GM12878 (cell line): Measurements from ENCODE around the gene NHEJ1. TPM values are rescaled to one million over a fixed set of nuclear protein-coding genes. Genes with fewer than 3 reads are reported as not detected.
A peak's percentile ranks its signal among the peaks of the same experiment; 100 is the strongest.

Source experiments
- ATAC-seq: fragments of 200-7000 bp; cut with Tn5 transposase; 3 replicates; pipeline ENCODE4 v1.9.1; 2020; ENCODE audit warnings: mild to moderate bottlenecking, moderate library complexity
- BruUV-seq: library from RNA; stranded (reverse); fragments of 400-500 nt; replicated peaks from 2 replicates; lab custom pipeline; 2021; lab: Mats Ljungman, UMichigan
- CTCF ChIA-PET: fragments of 300-600 bp; sonication (Branson Sonifier 250); formaldehyde crosslinking; extraction: SDS; loops from one replicate; lab custom pipeline; 2021; ENCODE audit warnings: inconsistent platforms; lab: Yijun Ruan, JAX
- POLR2A ChIA-PET: fragments of 350-600 bp; formaldehyde crosslinking; extraction: SDS; loops from one replicate; lab custom pipeline; 2021; ENCODE audit warnings: inconsistent platforms; lab: Charles Lee
- RAD21 ChIA-PET: fragments of 300-600 bp; sonication (Branson Sonifier 250); formaldehyde crosslinking; loops from one replicate; lab custom pipeline; 2023; ENCODE audit warnings: antibody characterized with exemption; ENCODE audit not compliant: unreplicated experiment; lab: Charles Lee
- SMC1A ChIA-PET: fragments of 300-600 bp; sonication (Branson Sonifier 250); formaldehyde crosslinking; loops from one replicate; lab custom pipeline; 2023; ENCODE audit not compliant: unreplicated experiment, uncharacterized antibody; lab: Charles Lee
- DNase-seq: peaks from one replicate; pipeline ENCODE4 v3.0.0-alpha.2; 2011; ENCODE audit warnings: low read depth, low spot score
- FAIRE-seq: peaks from 3 replicates; lab custom pipeline; 2011; peaks lifted over from hg19 to GRCh38; lab: Jason Lieb, UNC
- H2AFZ ChIP-seq: 2 replicates; pipeline ENCODE4 v1.6.0; 2011; ENCODE audit warnings: low read depth, low read length, control low read depth; ENCODE audit not compliant: control insufficient read depth
- H3K27ac ChIP-seq: 2 replicates; pipeline ENCODE4 v1.5.1; 2011; ENCODE audit warnings: control low read depth; ENCODE audit not compliant: control insufficient read depth, insufficient read depth
- H3K27me3 ChIP-seq, 2 experiments: replicated peaks in 1 of 2; 2 replicates each; pipeline versions ENCODE4 v1.6.0 to v1.6.1; 2011; ENCODE audit warnings: low read length in 1 of 2; ENCODE audit not compliant: control insufficient read depth in 2 of 2, insufficient read depth in 2 of 2
- H3K36me3 ChIP-seq, 2 experiments: 2 replicates each; pipeline ENCODE4 v1.5.1; 2011; ENCODE audit warnings: low read length in 1 of 2; ENCODE audit not compliant: control insufficient read depth in 2 of 2, insufficient read depth in 2 of 2
- H3K4me1 ChIP-seq: 2 replicates; pipeline ENCODE4 v1.6.1; 2011; ENCODE audit warnings: mild to moderate bottlenecking, low read length, moderate library complexity, mixed read lengths; ENCODE audit not compliant: control insufficient read depth, insufficient read depth
- H3K4me2 ChIP-seq: 2 replicates; pipeline ENCODE4 v1.6.0; 2011; ENCODE audit warnings: control low read depth; ENCODE audit not compliant: control insufficient read depth, insufficient read depth
- H3K4me3 ChIP-seq: fragments of 200-600 bp; sonication (generic); 2 replicates; pipeline ENCODE4 v1.5.1; 2016
- H3K79me2 ChIP-seq: 2 replicates; pipeline ENCODE4 v1.6.0; 2011; ENCODE audit warnings: low read length; ENCODE audit not compliant: control insufficient read depth, insufficient read depth
- H3K9ac ChIP-seq: 2 replicates; pipeline ENCODE4 v1.8.0; 2011; ENCODE audit warnings: low read length, control low read depth, mixed read lengths; ENCODE audit not compliant: control insufficient read depth, insufficient read depth
- H3K9me3 ChIP-seq: replicated peaks from 3 replicates; pipeline ENCODE4 v1.5.1; 2011; ENCODE audit warnings: mild to moderate bottlenecking, low read length; ENCODE audit not compliant: control insufficient read depth, insufficient read depth
- H4K20me1 ChIP-seq: 2 replicates; pipeline ENCODE4 v1.6.0; 2011; ENCODE audit not compliant: control insufficient read depth, insufficient read depth
- ATF2 ChIP-seq: IDR thresholded peaks from 2 replicates; pipeline ENCODE4 v1.6.1; 2012; ENCODE audit warnings: low read length, inconsistent platforms
- ATF7 ChIP-seq: fragments of 450-650 bp; IDR thresholded peaks from 2 replicates; pipeline ENCODE4 v1.6.1; 2016; ENCODE audit warnings: low read depth, mild to moderate bottlenecking
- BMI1 ChIP-seq: fragments of 450-650 bp; IDR thresholded peaks from 2 replicates; pipeline ENCODE4 v1.6.1; 2016; ENCODE audit warnings: mild to moderate bottlenecking, moderate library complexity, borderline replicate concordance
- CHD1 ChIP-seq: IDR thresholded peaks from 2 replicates; pipeline ENCODE4 v1.6.1; 2012; ENCODE audit warnings: low read depth, low read length, improper control_type of control experiment
- DPF2 ChIP-seq: fragments of 450-650 bp; IDR thresholded peaks from 2 replicates; pipeline ENCODE4 v1.6.1; 2017; ENCODE audit warnings: mild to moderate bottlenecking
- GABPA ChIP-seq: IDR thresholded peaks from 2 replicates; pipeline ENCODE4 v1.6.1; 2014; ENCODE audit warnings: antibody characterized with exemption, low read depth, mild to moderate bottlenecking, inconsistent platforms
- MAX ChIP-seq: IDR thresholded peaks from 2 replicates; pipeline ENCODE4 v1.6.1; 2012; ENCODE audit warnings: low read depth, low read length, improper control_type of control experiment
- MLLT1 ChIP-seq: fragments of 450-650 bp; IDR thresholded peaks from 2 replicates; pipeline ENCODE4 v1.6.1; 2016; ENCODE audit warnings: mild to moderate bottlenecking
- MYB ChIP-seq: fragments of 150-350 bp; IDR thresholded peaks from 2 replicates; pipeline ENCODE4 v1.6.1; 2014; ENCODE audit warnings: mild to moderate bottlenecking, low read depth, low read length, borderline replicate concordance
- PAX5 ChIP-seq: IDR thresholded peaks from 2 replicates; pipeline ENCODE4 v1.6.1; 2011; ENCODE audit warnings: low read depth, low read length, borderline replicate concordance
- RAD21 ChIP-seq: IDR thresholded peaks from 2 replicates; pipeline ENCODE4 v1.6.1; 2011; ENCODE audit warnings: mild to moderate bottlenecking, low read depth, low read length, moderate library complexity; ENCODE audit not compliant: insufficient read depth
- SMARCA5 ChIP-seq: fragments of 450-650 bp; IDR thresholded peaks from 2 replicates; pipeline ENCODE4 v1.6.1; 2017; ENCODE audit warnings: mild to moderate bottlenecking
- SREBF2 ChIP-seq: IDR thresholded peaks from 2 replicates; pipeline ENCODE4 v1.6.1; 2012; ENCODE audit warnings: mild to moderate bottlenecking, low read length
- ZBED1 ChIP-seq: IDR thresholded peaks from 2 replicates; pipeline ENCODE4 v1.6.1; 2016; ENCODE audit warnings: borderline replicate concordance
- ZNF207 ChIP-seq: fragments of 450-650 bp; IDR thresholded peaks from 2 replicates; pipeline ENCODE4 v1.6.1; 2014; ENCODE audit warnings: antibody characterized with exemption, mild to moderate bottlenecking, borderline replicate concordance
- ZNF687 ChIP-seq: fragments of 450-650 bp; IDR thresholded peaks from 2 replicates; pipeline ENCODE4 v1.6.1; 2017; ENCODE audit warnings: mild to moderate bottlenecking, moderate library complexity
- WGBS: methylation state at CpG from one replicate; pipeline ENCODE4 v1.1.6; 2016; ENCODE audit warnings: low lambda C conversion rate; ENCODE audit not compliant: insufficient replicate concordance, insufficient coverage; ENCODE audit errors: missing lambda C conversion rate; 5-methylcytosine and 5-hydroxymethylcytosine counted together
- in situ Hi-C: fragments of 300-500 bp; cut with MboI; formaldehyde crosslinking; loops from 9 replicates; pipeline ENCODE4 v1.14.3; 2018; ENCODE audit warnings: mixed read lengths
- intact Hi-C: fragments of 100-400 bp; cut with micrococcal nuclease; formaldehyde crosslinking; loops from one replicate; pipeline ENCODE4 v1.14.2; 2022; ENCODE audit not compliant: unreplicated experiment
- polyA plus RNA-seq, 11 experiments: library from polyadenylated mRNA; depleted of rRNA in 4 of 11; unstranded in 6 of 11; stranded (reverse) in 5 of 11; fragments of >200 nt; fragmentation: Nextera tagmentation in 4 of 11; fragmentation: Illumina TruSeq in 1 of 11; extraction: Ambion mirVana in 4 of 11; extraction: Trizol in 1 of 11; gene quantifications; 1 replicate in 1 of 11; 2 replicates in 10 of 11; pipeline versions ENCODE4 v1.2.1 to v1.2.3, GENCODE V29; 2011 to 2016; ENCODE audit warnings: inconsistent platforms in 2 of 11, missing spikeins in 2 of 11, low read depth in 1 of 11
- total RNA-seq, 4 experiments: library from RNA; depleted of rRNA in 3 of 4; stranded (reverse); fragments of >200 nt in 3 of 4; fragmentation: Illumina TruSeq in 1 of 4; extraction: Trizol in 1 of 4; gene quantifications; 2 replicates each; pipeline versions ENCODE4 v1.2.1 to v1.2.3, GENCODE V29; 2013 to 2021

The NHEJ1 gene
- total and polyA plus RNA-seq, 10 of the 15 experiments (the other 5 are each of a cell fraction or from before 2014, with no cell fraction given) = 11.8 to 20.2 (median 17.0) TPM

GRCh38 chr2:219104107-219105035 lies 56.2 kb downstream of the NHEJ1 start (continued):
- TF ChIP-seq SMARCA5 (0 out of 2 replicates have a peak, but pooled peaks have one; percentile 17), RAD21 (peak; percentile 54), SREBF2 (no peak)

GRCh38 chr2:219099329-219099728 lies 61.3 kb downstream of the NHEJ1 start:
- Histone ChIP-seq H3K9ac (no peak overlapping the region), H3K27ac (no peak overlapping the region), H3K4me1 (no peaks in the 10 kb centered on the region), H3K4me3 (no peak overlapping the region)
- POLR2A ChIA-PET = no interaction called here
- 0% methylated on average over 1 of the region's 1 CpG for WGBS
- SMC1A ChIA-PET = interaction anchor here (1.3 kb wide), 1 partner anchor 25 kb away, joined by 3 read pairs; no protein-coding TSS in a partner anchor
- no TSS peak for BruUV-seq
- DNase-seq (no peak), FAIRE-seq (no peak)
- RAD21 ChIA-PET = no interaction called here
- intact Hi-C loops = no loop called here
- no peak for TF ChIP-seq BMI1
- no peak for TF ChIP-seq CHD1
- TF ChIP-seq ATF7 = no peak
- TF ChIP-seq MLLT1 = no peak
- TF ChIP-seq ZNF207 = no peak
- no peak for TF ChIP-seq MYB
- no peak for TF ChIP-seq ATF2
- no peak for TF ChIP-seq PAX5
- TF ChIP-seq DPF2 = no peak
- no peak for TF ChIP-seq ZBED1
- no peak for TF ChIP-seq ZNF687
- TF ChIP-seq MAX = no peak
- TF ChIP-seq GABPA = no peak
- TF ChIP-seq, all 136 proteins: peak for 0
- Histone ChIP-seq H4K20me1 (no peaks in the 10 kb centered on the region), H3K36me3 (no peaks in the 10 kb centered on the region), H2AFZ (no peak overlapping the region), H3K27me3 (no peaks in the 10 kb centered on the region), H3K79me2 (no peaks in the 10 kb centered on the region), H3K9me3 (no peaks in the 10 kb centered on the region), H3K4me2 (no peak overlapping the region)
- ATAC-seq = no peak
- CTCF ChIA-PET = interaction anchor here (1.0 to 10.8 kb wide), 3 partner anchors 19 to 196 kb away, joined by 3 to 365 read pairs (median 105); no protein-coding TSS in a partner anchor
- in situ Hi-C loops = no loop called here
